NCI-H510A treated with DMSO at 0.1 percent for 48 hours (cell line): ENCODE results near the gene FBXL13.
"Not testable (repeated sequence)": the region's sequence is repeated elsewhere in the genome, so short reads cannot be mapped to it uniquely, and the experiment has no call there.

Experiments
- DNase-seq: peaks from one replicate; lab custom pipeline; 2025; lab: John Stamatoyannopoulos, UW

FBXL13 gene

GRCh38 chr7:102983602-102984001, 91.0 kb downstream of the FBXL13 start:
- DNase-seq, result no peak

- no peak for DNase-seq
Measured at GRCh38 chr7:102982235-102982634, 92.4 kb downstream of the FBXL13 start.

GRCh38 chr7:102981451-102981850, 93.1 kb downstream of the FBXL13 start:
- no peak for DNase-seq

- DNase-seq, result no peak
Measured at GRCh38 chr7:102979670-102980069, 94.9 kb downstream of the FBXL13 start.

GRCh38 chr7:102978284-102978683, 96.3 kb downstream of the FBXL13 start:
- DNase-seq, result no peak

- DNase-seq, result not testable (repeated sequence)
Measured at GRCh38 chr7:102977586-102977985, 97.0 kb downstream of the FBXL13 start.

- DNase-seq, result no peak
Measured at GRCh38 chr7:102976493-102976892, 98.1 kb downstream of the FBXL13 start.

GRCh38 chr7:102975854-102976253, 98.7 kb downstream of the FBXL13 start:
- no peak for DNase-seq

GRCh38 chr7:102974366-102975236, 100.0 kb downstream of the FBXL13 start:
- DNase-seq, result no peak

- DNase-seq, result no peak
Measured at GRCh38 chr7:102973096-102973802, 101.3 kb downstream of the FBXL13 start.

- no peak for DNase-seq
Measured at GRCh38 chr7:102967798-102968197, 106.8 kb downstream of the FBXL13 start.

GRCh38 chr7:102966465-102966864, 108.1 kb downstream of the FBXL13 start:
- DNase-seq, result no peak

- DNase-seq, result not testable (repeated sequence)
Measured at GRCh38 chr7:102961993-102962392, 112.6 kb downstream of the FBXL13 start.

GRCh38 chr7:102958004-102958403, 116.6 kb downstream of the FBXL13 start:
- not testable (repeated sequence) for DNase-seq

GRCh38 chr7:102954359-102954758, 120.2 kb downstream of the FBXL13 start:
- not testable (repeated sequence) for DNase-seq

GRCh38 chr7:102953406-102953805, 121.2 kb downstream of the FBXL13 start:
- DNase-seq, result no peak

GRCh38 chr7:102951839-102952238, 122.8 kb downstream of the FBXL13 start:
- no peak for DNase-seq

GRCh38 chr7:102944241-102944640, 130.4 kb downstream of the FBXL13 start:
- no peak for DNase-seq

- no peak for DNase-seq
Measured at GRCh38 chr7:102943423-102944169, 131.0 kb downstream of the FBXL13 start.

- DNase-seq, result no peak
Measured at GRCh38 chr7:102942868-102943267, 131.7 kb downstream of the FBXL13 start.

- no peak for DNase-seq
Measured at GRCh38 chr7:102942181-102942866, 132.3 kb downstream of the FBXL13 start.

- no peak for DNase-seq
Measured at GRCh38 chr7:102938679-102939078, 135.9 kb downstream of the FBXL13 start.
